GM12874 (cell line): ENCODE results near the gene INPP5A.

Source experiments
- TF ChIP-seq, protein P1 (sequence below): IDR thresholded peaks from 2 replicates; pipeline ENCODE4 v1.5.1; 2011; ENCODE audit warnings: low read depth, mild to moderate bottlenecking, control low read depth, low read length, moderate library complexity; ENCODE audit not compliant: insufficient read depth

INPP5A gene

DNA sequence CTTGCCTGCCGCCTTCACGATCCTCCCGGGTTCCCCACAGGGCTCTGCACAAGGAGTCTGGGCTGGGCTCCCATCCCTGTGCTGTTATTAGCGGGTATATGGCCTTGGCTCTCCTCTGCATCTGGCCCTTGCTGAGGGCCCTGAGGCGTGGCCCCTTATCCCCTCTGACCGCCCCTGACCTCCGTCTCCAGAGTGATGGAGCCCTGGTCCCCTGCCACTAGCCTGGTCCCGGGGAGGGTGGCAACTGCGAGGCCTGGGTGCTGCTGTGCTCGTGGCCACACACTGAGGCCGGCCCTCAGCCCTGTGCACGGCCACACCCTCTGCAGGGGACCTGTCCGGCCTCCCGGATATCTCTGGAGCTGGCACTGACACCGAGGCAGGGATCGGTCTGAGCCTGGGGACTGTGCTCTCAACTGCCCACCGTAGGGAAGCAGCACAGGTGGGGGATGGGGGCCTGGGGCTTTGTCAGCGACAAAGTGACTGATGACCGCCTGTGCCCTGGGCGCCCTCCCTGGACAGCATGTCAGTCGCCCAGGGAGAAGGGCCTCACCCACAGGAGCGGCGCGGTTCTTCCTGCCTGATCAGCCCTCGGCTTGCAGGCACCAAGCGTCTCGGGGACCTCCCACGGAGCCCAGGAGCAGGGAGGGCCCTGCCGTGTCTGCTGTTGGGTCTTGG lies 176.0 kb downstream of the INPP5A start:
- TF ChIP-seq, protein P1, sequence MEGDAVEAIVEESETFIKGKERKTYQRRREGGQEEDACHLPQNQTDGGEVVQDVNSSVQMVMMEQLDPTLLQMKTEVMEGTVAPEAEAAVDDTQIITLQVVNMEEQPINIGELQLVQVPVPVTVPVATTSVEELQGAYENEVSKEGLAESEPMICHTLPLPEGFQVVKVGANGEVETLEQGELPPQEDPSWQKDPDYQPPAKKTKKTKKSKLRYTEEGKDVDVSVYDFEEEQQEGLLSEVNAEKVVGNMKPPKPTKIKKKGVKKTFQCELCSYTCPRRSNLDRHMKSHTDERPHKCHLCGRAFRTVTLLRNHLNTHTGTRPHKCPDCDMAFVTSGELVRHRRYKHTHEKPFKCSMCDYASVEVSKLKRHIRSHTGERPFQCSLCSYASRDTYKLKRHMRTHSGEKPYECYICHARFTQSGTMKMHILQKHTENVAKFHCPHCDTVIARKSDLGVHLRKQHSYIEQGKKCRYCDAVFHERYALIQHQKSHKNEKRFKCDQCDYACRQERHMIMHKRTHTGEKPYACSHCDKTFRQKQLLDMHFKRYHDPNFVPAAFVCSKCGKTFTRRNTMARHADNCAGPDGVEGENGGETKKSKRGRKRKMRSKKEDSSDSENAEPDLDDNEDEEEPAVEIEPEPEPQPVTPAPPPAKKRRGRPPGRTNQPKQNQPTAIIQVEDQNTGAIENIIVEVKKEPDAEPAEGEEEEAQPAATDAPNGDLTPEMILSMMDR, result no peak

DNA sequence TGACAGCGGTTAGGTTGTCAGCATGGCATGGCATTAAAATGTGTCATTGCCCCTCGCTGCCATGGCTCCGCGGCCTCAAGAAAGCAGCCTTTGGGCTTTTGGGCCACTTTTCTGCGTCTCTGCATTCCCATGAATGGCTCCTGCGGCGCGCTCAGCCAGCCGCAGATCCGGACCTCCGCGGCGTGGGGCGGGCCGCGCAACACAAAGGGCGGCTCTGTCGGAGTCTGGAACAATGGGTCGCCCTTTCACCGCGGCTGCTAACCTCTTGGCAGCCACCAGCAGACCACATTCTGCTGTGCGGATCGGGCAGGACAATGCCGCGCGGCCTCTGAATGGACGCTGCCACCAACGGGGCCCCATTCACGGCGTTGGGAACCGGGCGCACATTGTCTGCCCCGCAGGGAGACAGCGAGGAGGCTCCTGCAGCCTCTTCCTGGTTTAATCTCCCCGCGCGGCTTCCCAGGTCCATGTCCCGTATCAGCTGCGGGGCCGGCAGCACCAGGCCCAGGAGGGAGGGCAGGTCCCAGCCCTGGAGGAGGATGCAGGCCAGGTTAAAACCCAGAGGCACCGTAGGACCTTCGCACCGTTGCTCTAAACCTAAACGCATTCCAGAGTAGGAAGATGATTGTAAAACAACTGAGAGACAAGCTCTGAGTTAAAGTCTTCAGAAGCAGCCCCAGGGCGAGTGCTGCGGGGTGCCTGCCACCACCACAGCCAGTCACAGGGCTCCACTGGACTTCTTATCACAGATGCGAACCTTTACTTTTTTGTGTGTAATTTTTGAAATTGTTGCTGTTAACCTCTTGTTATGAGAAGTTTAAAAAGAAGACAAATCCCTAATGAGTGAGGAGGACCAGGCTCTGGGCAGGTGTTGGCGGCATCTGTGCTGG lies 176.8 kb downstream of the INPP5A start:
- TF ChIP-seq, protein P1, result no peak

DNA sequence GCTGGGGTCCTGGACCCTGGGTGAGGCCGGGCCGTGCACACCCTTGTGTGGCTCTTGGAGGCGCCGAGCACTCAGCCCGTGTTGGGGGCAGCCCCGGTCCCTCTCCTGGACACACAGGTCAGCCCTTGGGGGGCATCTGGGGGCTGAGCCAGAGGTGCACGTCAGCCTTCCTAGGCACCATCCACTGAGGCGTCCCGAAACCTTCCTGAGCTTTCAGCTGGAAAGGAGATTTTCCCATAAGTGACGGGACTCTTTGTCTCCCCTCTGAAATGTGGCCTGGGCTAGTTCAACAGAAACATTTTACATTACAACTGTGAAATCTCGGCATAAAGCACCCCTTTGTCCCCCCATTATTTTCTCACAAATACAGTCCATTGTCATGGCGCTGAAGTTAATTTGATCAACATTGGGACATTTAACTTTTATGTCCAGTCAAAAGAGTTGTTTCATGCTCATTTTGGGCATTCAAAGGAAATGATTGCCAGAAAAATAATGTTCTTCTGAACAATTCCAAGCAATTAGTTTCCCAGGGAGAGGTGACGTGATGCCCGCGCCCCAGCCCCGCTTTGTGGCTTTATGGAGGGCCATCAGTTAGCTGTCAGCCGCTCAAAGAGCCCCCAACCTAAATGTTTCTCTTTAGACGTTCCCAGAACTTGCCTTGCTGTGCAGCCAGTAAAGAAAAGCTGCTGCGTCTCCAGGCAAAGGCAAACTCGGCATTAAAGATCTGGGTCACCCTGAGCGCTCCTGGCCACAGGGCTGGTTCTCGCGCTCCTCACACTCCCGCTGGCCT lies 177.6 kb downstream of the INPP5A start:
- TF ChIP-seq, protein P1, result no peak

DNA sequence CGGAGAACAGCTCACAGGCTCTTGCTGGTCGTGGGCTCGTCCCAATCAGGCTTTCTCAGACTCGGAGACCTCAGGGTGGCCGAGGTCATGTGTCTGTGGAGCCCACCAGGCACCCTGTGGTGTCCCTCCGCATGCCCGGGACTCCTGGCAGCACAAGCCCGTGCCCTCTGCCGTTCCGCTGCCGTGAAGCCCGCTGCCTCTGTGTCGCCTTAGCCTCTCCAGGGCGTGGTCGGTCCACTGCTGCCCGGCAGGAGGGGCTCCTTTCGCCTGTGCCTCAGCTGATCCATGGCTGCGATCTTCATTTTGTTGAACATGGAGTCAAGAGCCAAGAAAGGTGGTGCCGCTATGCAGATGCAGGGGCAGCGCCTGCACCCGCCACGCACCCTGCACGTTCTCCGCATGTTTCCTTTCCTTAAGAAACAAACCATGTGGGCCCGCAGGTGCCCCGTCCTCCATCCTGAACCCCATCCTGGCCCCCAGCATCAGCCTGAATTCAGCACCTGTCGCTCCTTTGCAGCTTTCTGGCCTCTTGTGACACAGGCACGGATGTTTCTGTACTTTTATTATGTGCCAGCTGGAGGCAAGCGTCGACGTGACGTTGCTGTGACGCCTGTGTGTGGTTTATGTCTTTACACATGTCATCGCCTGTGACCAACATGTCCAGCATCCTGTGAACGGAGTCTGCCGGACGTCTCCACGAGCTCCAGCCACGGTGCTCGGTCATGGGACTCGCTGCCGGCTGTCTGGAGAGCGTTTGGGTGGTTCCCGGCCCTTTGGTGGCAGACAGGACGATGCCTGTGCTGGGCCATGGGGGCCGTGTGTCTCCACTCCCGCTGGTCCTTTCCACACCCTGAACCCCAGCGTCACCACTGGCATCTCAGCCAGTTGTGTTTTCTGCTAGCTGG lies 178.4 kb downstream of the INPP5A start:
- TF ChIP-seq, protein P1, result no peak

DNA sequence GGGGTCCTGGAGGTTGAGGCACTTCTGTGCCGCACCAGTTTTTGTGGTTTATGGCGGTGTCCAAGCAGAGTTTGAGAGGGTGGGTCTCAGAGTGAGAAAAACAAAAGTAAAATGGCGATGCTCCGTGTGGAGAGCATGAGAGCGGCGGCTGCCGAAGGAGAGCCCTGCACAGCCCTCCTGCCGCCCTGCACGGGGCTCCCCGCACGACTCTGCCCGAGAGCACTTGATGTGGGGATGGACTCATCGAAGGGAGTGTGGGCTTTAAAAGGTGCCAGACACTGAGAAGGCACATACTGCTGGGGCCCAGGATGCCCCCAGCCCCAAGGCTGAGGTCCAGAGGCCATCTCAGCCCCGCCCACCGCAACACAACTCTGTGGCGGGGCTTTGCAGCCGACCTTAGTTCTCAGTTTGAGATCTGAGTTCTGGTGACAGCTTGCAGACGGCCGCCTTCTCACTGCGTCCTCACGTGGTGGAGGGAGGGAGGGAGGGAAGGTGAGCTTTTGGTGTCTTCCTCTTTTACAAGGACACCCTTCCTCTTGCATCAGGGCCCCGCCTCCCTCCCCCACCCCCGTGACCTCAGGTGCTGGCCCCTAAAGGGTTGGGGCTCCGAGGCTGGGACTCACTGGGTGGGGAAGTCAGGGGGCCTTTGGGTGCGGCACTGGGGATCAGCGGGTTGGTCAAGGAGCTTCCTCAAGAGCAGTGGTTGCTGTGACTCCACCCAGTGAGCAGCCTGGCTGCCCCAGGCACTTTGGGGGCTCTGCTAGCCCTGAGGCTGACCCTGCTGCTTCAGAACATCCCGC lies 179.3 kb downstream of the INPP5A start:
- TF ChIP-seq, protein P1, result no peak

DNA sequence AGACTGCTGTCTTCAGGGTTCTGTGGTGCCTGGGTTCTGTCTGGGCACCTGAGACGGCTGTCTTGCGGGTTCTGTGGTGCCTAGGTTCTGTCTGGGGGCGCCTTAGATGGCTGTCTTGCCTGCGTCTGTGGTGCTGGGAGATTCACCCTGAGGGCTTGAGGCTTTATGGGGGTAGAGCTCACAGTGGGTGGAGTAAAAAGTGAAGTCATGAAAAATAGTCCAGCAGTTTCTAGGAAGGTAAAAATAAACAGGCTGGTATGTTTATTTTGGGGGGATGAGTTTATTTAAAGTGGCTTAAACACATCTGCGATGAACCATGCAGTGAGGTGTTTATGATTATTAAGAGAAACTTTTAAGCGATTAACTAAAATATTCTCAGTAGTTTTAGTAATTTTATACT lies 184.1 kb downstream of the INPP5A start:
- TF ChIP-seq, protein P1, result no peak
